Keratinocyte (primary cell): Measurements from ENCODE around the gene SH3D19. TPM values are rescaled to one million over a fixed set of nuclear protein-coding genes. Genes with fewer than 3 reads are reported as not detected.

Experiments used
- DNase-seq: peaks from one replicate; pipeline ENCODE4 v3.0.0-alpha.2; 2011; ENCODE audit warnings: low read depth, missing footprints, low spot score
- FAIRE-seq: peaks from 2 replicates; lab custom pipeline; 2011; peaks lifted over from hg19 to GRCh38; lab: Jason Lieb, UNC
- H2AFZ ChIP-seq: 2 replicates; pipeline ENCODE4 v1.6.0; 2012; ENCODE audit warnings: low read length, control low read depth, inconsistent platforms; ENCODE audit not compliant: control insufficient read depth
- H3K27ac ChIP-seq: 2 replicates; pipeline ENCODE4 v1.5.1; 2011; ENCODE audit warnings: low read length; ENCODE audit not compliant: control insufficient read depth, insufficient read depth
- H3K27me3 ChIP-seq: 3 replicates; pipeline ENCODE4 v1.6.0; 2011; ENCODE audit warnings: low read length; ENCODE audit not compliant: control insufficient read depth, insufficient read depth; ENCODE audit errors: extremely low read depth
- H3K36me3 ChIP-seq, 2 experiments: 2 replicates in 1 of 2; 3 replicates in 1 of 2; pipeline ENCODE4 v1.5.1; 2011; ENCODE audit warnings: low read length in 2 of 2, mild to moderate bottlenecking in 1 of 2; ENCODE audit not compliant: control insufficient read depth in 2 of 2, insufficient read depth in 2 of 2; ENCODE audit errors: extremely low read depth in 1 of 2
- H3K4me1 ChIP-seq: 3 replicates; pipeline ENCODE4 v1.5.1; 2011; ENCODE audit warnings: low read length; ENCODE audit not compliant: control insufficient read depth, insufficient read depth; ENCODE audit errors: extremely low read depth
- H3K4me2 ChIP-seq: 3 replicates; pipeline ENCODE4 v1.6.0; 2011; ENCODE audit warnings: low read depth, low read length; ENCODE audit not compliant: control insufficient read depth, insufficient read depth; ENCODE audit errors: extremely low read depth
- H3K4me3 ChIP-seq, 3 experiments: fragments of 200-600 bp in 1 of 3; sonication (generic) in 1 of 3; 2 replicates in 2 of 3; 3 replicates in 1 of 3; pipeline ENCODE4 v1.5.1; 2011 to 2016; ENCODE audit warnings: low read length in 3 of 3, mild to moderate bottlenecking in 3 of 3, control low read depth in 2 of 3, inconsistent platforms in 1 of 3, low read depth in 1 of 3, mixed read lengths in 1 of 3, mixed run types in 1 of 3, moderate library complexity in 1 of 3; ENCODE audit not compliant: control insufficient read depth in 2 of 3, insufficient read depth in 2 of 3; ENCODE audit errors: extremely low read depth in 1 of 3
- H3K79me2 ChIP-seq: 2 replicates; pipeline ENCODE4 v1.6.0; 2012; ENCODE audit warnings: low read length; ENCODE audit not compliant: control insufficient read depth, insufficient read depth
- H3K9ac ChIP-seq: 3 replicates; pipeline ENCODE4 v1.6.0; 2011; ENCODE audit warnings: low read length; ENCODE audit not compliant: control insufficient read depth, insufficient read depth; ENCODE audit errors: extremely low read depth
- H3K9me1 ChIP-seq: 3 replicates; pipeline ENCODE4 v1.6.0; 2011; ENCODE audit warnings: low read length; ENCODE audit not compliant: control insufficient read depth, insufficient read depth; ENCODE audit errors: extremely low read depth
- H3K9me3 ChIP-seq: 2 replicates; pipeline ENCODE4 v1.5.1; 2012; ENCODE audit warnings: low read depth, low read length; ENCODE audit not compliant: control insufficient read depth
- H4K20me1 ChIP-seq: 3 replicates; pipeline ENCODE4 v1.6.0; 2011; ENCODE audit warnings: low read length; ENCODE audit not compliant: control insufficient read depth, insufficient read depth; ENCODE audit errors: extremely low read depth
- CTCF ChIP-seq, 3 experiments: IDR thresholded peaks in 1 of 3; conservative IDR thresholded peaks in 1 of 3; optimal IDR thresholded peaks in 1 of 3; 2 replicates in 2 of 3; 3 replicates in 1 of 3; pipeline versions ENCODE3 to v1.5.1; 2011; ENCODE audit warnings: low read length in 3 of 3, mild to moderate bottlenecking in 3 of 3, moderate library complexity in 2 of 3, control low read depth in 1 of 3, inconsistent platforms in 1 of 3; ENCODE audit not compliant: insufficient read depth in 2 of 3; ENCODE audit errors: extremely low read depth in 1 of 3
- EZH2 ChIP-seq: IDR thresholded peaks from one replicate; pipeline ENCODE4 v1.6.1; 2012; ENCODE audit warnings: inconsistent platforms, mild to moderate bottlenecking, low read length, moderate library complexity
- dilution Hi-C: fragments of 300-500 bp; cut with MboI; formaldehyde crosslinking; loops from one replicate; pipeline ENCODE4 v1.7.0; 2020; ENCODE audit warnings: low sequenced_read_pairs; ENCODE audit not compliant: extremely low pct_ligation_motif_present
- polyA plus RNA-seq, 5 experiments: library from polyadenylated mRNA; depleted of rRNA in 3 of 5; stranded (reverse) in 3 of 5; stranded (forward) in 1 of 5; unstranded in 1 of 5; fragments of >200 nt; gene quantifications; 1 replicate in 1 of 5; 2 replicates in 3 of 5; 3 replicates in 1 of 5; pipeline versions ENCODE4 v1.2.1 to v1.2.3, GENCODE V29; 2011 to 2012; ENCODE audit warnings: missing spikeins in 2 of 5, low read depth in 1 of 5, low replicate concordance in 1 of 5

The SH3D19 gene
- polyA plus RNA-seq, 1 donor (not counting 4 experiments of a cell fraction or from before 2014, with no cell fraction given), result 24.8 TPM

- Histone ChIP-seq H3K27me3 (no peaks in the 10 kb centered on the region), H3K4me2 (no peak overlapping the region), H3K9me3 (no peaks in the 10 kb centered on the region), H2AFZ (no peak overlapping the region), H3K79me2 (peaks cover 2% of the 10 kb centered on the region), H3K9ac (no peak overlapping the region), H3K36me3 (no peaks in the 10 kb centered on the region), H3K4me1 (no peaks in the 10 kb centered on the region), H4K20me1 (no peaks in the 10 kb centered on the region), H3K9me1 (no peaks in the 10 kb centered on the region), H3K27ac (no peak overlapping the region), H3K4me3 (no peak overlapping the region)
- dilution Hi-C loops, result no loop called here
- TF ChIP-seq CTCF (optimal IDR thresholded peaks at IDR 0.05 in 1 of 3, IDR thresholded peaks at IDR 0.05 in 1 of 3, conservative IDR thresholded peaks at IDR 0.05 in 1 of 3; ENCODE audit: extremely low read depth in 1 of 3, insufficient read depth in 2 of 3, low read length in 3 of 3) (no peak), EZH2 (no peak)
- FAIRE-seq (no peak), DNase-seq (no peak)
Measured at GRCh38 chr4:151205722-151206121, 119.7 kb downstream of the SH3D19 start.

- H3K4me2 ChIP-seq, result no peak overlapping the region
- no peak overlapping the region for H3K9ac ChIP-seq
- H3K4me3 ChIP-seq, result no peak overlapping the region
- H3K36me3 ChIP-seq, result no peaks in the 10 kb centered on the region
- peaks cover 2% of the 10 kb centered on the region for H3K79me2 ChIP-seq
- no peaks in the 10 kb centered on the region for H3K9me3 ChIP-seq
- H3K4me1 ChIP-seq, result no peaks in the 10 kb centered on the region
- DNase-seq, result no peak
- dilution Hi-C loops, result no loop called here
- H4K20me1 ChIP-seq, result no peaks in the 10 kb centered on the region
- H2AFZ ChIP-seq, result no peak overlapping the region
- TF ChIP-seq EZH2 (no peak), CTCF (optimal IDR thresholded peaks at IDR 0.05 in 1 of 3, IDR thresholded peaks at IDR 0.05 in 1 of 3, conservative IDR thresholded peaks at IDR 0.05 in 1 of 3; ENCODE audit: extremely low read depth in 1 of 3, insufficient read depth in 2 of 3, low read length in 3 of 3) (no peak)
- no peaks in the 10 kb centered on the region for H3K9me1 ChIP-seq
- no peak overlapping the region for H3K27ac ChIP-seq
- FAIRE-seq, result peak; percentile 23
- no peaks in the 10 kb centered on the region for H3K27me3 ChIP-seq
Measured at GRCh38 chr4:151204925-151205524, 120.4 kb downstream of the SH3D19 start.
